ENCODE data around the gene G3BP1. TPM values are rescaled to one million over a fixed set of nuclear protein-coding genes. Genes with fewer than 3 reads are reported as not detected.

The G3BP1 gene
- total and polyA plus RNA-seq, 2 of the 13 experiments (the other 11 are each of a cell fraction or from before 2014, with no cell fraction given) = 36.7 to 320 TPM

DNA sequence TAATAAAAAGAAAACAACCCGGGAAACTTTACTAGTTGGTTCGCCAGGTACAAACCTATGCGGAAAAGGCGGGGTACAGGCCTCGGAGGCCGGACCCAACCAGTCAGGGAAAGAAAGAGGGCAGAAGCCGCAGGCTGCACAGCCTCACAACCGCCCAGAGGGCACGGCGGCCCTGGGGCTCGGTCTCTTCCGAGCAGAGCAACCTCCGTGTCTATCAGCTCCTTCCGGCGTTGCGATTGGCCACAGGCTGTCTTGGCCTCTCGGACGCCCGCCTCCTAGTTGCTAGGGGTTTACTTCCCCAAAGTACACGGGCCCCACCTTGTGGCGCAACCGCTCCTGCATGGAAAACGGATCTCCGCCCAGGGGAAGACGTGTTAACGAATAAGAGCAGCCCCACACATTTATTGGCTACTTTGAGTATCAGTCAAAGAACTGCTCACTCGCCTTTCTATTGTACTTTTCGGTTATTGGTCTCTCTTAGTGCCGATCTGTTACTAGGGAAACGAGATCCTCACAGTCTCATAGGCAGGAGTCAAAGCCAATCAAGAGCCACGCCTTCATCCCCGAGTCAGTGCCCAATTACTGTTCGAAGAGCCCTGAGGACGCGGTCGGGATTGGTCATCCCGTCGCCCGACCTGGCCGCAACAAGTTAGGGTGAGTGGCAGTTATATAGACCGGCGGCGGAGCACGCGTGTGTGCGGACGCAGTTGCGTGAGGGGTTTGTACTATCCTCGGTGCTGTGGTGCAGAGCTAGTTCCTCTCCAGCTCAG lies at the start of gene G3BP1 (continued):
- TF ChIP-seq, protein P1, sequence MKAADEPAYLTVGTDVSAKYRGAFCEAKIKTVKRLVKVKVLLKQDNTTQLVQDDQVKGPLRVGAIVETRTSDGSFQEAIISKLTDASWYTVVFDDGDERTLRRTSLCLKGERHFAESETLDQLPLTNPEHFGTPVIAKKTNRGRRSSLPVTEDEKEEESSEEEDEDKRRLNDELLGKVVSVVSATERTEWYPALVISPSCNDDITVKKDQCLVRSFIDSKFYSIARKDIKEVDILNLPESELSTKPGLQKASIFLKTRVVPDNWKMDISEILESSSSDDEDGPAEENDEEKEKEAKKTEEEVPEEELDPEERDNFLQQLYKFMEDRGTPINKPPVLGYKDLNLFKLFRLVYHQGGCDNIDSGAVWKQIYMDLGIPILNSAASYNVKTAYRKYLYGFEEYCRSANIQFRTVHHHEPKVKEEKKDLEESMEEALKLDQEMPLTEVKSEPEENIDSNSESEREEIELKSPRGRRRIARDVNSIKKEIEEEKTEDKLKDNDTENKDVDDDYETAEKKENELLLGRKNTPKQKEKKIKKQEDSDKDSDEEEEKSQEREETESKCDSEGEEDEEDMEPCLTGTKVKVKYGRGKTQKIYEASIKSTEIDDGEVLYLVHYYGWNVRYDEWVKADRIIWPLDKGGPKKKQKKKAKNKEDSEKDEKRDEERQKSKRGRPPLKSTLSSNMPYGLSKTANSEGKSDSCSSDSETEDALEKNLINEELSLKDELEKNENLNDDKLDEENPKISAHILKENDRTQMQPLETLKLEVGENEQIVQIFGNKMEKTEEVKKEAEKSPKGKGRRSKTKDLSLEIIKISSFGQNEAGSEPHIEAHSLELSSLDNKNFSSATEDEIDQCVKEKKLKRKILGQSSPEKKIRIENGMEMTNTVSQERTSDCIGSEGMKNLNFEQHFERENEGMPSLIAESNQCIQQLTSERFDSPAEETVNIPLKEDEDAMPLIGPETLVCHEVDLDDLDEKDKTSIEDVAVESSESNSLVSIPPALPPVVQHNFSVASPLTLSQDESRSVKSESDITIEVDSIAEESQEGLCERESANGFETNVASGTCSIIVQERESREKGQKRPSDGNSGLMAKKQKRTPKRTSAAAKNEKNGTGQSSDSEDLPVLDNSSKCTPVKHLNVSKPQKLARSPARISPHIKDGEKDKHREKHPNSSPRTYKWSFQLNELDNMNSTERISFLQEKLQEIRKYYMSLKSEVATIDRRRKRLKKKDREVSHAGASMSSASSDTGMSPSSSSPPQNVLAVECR (CRISPR knock-in tag; IDR thresholded peaks at IDR 0.05; ENCODE audit: borderline replicate concordance) = peak; percentile 79; the same call in 1 of the 2 replicates
- TF ChIP-seq EEA1 (CRISPR knock-in tag; IDR thresholded peaks at IDR 0.05; ENCODE audit: borderline replicate concordance) (no peak), AKAP8 (CRISPR knock-in tag; IDR thresholded peaks at IDR 0.05) (no peak; the same call in none of the 2 replicates), ARNTL (CRISPR knock-in tag; IDR thresholded peaks at IDR 0.05) (peak; percentile 93), REL (CRISPR knock-in tag; conservative IDR thresholded peaks at IDR 0.05) (no peak)
- TF ChIP-seq, protein P2, sequence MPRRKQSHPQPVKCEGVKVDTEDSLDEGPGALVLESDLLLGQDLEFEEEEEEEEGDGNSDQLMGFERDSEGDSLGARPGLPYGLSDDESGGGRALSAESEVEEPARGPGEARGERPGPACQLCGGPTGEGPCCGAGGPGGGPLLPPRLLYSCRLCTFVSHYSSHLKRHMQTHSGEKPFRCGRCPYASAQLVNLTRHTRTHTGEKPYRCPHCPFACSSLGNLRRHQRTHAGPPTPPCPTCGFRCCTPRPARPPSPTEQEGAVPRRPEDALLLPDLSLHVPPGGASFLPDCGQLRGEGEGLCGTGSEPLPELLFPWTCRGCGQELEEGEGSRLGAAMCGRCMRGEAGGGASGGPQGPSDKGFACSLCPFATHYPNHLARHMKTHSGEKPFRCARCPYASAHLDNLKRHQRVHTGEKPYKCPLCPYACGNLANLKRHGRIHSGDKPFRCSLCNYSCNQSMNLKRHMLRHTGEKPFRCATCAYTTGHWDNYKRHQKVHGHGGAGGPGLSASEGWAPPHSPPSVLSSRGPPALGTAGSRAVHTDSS (CRISPR knock-in tag; conservative IDR thresholded peaks at IDR 0.05) = no peak
- TF ChIP-seq, protein P3, sequence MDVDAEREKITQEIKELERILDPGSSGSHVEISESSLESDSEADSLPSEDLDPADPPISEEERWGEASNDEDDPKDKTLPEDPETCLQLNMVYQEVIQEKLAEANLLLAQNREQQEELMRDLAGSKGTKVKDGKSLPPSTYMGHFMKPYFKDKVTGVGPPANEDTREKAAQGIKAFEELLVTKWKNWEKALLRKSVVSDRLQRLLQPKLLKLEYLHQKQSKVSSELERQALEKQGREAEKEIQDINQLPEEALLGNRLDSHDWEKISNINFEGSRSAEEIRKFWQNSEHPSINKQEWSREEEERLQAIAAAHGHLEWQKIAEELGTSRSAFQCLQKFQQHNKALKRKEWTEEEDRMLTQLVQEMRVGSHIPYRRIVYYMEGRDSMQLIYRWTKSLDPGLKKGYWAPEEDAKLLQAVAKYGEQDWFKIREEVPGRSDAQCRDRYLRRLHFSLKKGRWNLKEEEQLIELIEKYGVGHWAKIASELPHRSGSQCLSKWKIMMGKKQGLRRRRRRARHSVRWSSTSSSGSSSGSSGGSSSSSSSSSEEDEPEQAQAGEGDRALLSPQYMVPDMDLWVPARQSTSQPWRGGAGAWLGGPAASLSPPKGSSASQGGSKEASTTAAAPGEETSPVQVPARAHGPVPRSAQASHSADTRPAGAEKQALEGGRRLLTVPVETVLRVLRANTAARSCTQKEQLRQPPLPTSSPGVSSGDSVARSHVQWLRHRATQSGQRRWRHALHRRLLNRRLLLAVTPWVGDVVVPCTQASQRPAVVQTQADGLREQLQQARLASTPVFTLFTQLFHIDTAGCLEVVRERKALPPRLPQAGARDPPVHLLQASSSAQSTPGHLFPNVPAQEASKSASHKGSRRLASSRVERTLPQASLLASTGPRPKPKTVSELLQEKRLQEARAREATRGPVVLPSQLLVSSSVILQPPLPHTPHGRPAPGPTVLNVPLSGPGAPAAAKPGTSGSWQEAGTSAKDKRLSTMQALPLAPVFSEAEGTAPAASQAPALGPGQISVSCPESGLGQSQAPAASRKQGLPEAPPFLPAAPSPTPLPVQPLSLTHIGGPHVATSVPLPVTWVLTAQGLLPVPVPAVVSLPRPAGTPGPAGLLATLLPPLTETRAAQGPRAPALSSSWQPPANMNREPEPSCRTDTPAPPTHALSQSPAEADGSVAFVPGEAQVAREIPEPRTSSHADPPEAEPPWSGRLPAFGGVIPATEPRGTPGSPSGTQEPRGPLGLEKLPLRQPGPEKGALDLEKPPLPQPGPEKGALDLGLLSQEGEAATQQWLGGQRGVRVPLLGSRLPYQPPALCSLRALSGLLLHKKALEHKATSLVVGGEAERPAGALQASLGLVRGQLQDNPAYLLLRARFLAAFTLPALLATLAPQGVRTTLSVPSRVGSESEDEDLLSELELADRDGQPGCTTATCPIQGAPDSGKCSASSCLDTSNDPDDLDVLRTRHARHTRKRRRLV (CRISPR knock-in tag; IDR thresholded peaks at IDR 0.05) = no peak
- TF ChIP-seq, protein P4, sequence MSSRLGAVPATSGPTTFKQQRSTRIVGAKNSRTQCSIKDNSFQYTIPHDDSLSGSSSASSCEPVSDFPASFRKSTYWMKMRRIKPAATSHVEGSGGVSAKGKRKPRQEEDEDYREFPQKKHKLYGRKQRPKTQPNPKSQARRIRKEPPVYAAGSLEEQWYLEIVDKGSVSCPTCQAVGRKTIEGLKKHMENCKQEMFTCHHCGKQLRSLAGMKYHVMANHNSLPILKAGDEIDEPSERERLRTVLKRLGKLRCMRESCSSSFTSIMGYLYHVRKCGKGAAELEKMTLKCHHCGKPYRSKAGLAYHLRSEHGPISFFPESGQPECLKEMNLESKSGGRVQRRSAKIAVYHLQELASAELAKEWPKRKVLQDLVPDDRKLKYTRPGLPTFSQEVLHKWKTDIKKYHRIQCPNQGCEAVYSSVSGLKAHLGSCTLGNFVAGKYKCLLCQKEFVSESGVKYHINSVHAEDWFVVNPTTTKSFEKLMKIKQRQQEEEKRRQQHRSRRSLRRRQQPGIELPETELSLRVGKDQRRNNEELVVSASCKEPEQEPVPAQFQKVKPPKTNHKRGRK (CRISPR knock-in tag; IDR thresholded peaks at IDR 0.05) = no peak
- TF ChIP-seq, protein P5, sequence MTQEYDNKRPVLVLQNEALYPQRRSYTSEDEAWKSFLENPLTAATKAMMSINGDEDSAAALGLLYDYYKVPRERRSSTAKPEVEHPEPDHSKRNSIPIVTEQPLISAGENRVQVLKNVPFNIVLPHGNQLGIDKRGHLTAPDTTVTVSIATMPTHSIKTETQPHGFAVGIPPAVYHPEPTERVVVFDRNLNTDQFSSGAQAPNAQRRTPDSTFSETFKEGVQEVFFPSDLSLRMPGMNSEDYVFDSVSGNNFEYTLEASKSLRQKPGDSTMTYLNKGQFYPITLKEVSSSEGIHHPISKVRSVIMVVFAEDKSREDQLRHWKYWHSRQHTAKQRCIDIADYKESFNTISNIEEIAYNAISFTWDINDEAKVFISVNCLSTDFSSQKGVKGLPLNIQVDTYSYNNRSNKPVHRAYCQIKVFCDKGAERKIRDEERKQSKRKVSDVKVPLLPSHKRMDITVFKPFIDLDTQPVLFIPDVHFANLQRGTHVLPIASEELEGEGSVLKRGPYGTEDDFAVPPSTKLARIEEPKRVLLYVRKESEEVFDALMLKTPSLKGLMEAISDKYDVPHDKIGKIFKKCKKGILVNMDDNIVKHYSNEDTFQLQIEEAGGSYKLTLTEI (CRISPR knock-in tag; conservative IDR thresholded peaks at IDR 0.05) = no peak

Measured in HepG2 (cell line).